Activated CD8-positive, alpha-beta memory T cell treated with anti-CD3 and anti-CD28 coated beads, Interleukin-2, amount 50 U/mL, for 24 hours (primary cell): ENCODE data around the gene NGB.

Experiments
- DNase-seq: peaks from one replicate; pipeline ENCODE4 v3.0.0-alpha.2; 2020; ENCODE audit errors: extremely low read depth

NGB gene

GRCh38 chr14:77264466-77265186 lies 6.4 kb downstream of the NGB start:
- DNase-seq, result no peak

- no peak for DNase-seq
These were observed 10.4 kb downstream of the NGB start for GRCh38 chr14:77260631-77261030.

GRCh38 chr14:77260199-77260598 lies 10.8 kb downstream of the NGB start:
- DNase-seq, result no peak

- DNase-seq, result no peak
These were observed 11.8 kb downstream of the NGB start for GRCh38 chr14:77259025-77259715.

GRCh38 chr14:77258566-77258965 lies 12.4 kb downstream of the NGB start:
- no peak for DNase-seq

GRCh38 chr14:77257700-77258099 lies 13.3 kb downstream of the NGB start:
- no peak for DNase-seq

GRCh38 chr14:77256694-77257093 lies 14.3 kb downstream of the NGB start:
- no peak for DNase-seq

- DNase-seq, result no peak
These were observed 17.4 kb downstream of the NGB start for GRCh38 chr14:77253333-77254190.

- no peak for DNase-seq
These were observed 19.1 kb downstream of the NGB start for GRCh38 chr14:77251870-77252269.

GRCh38 chr14:77250927-77251326 lies 20.1 kb downstream of the NGB start:
- DNase-seq, result no peak

- DNase-seq, result no peak
These were observed 21.7 kb downstream of the NGB start for GRCh38 chr14:77249286-77249685.

- no peak for DNase-seq
These were observed 22.3 kb downstream of the NGB start for GRCh38 chr14:77248666-77249065.

GRCh38 chr14:77246784-77247183 lies 24.2 kb downstream of the NGB start:
- DNase-seq, result no peak

- no peak for DNase-seq
These were observed 25.2 kb downstream of the NGB start for GRCh38 chr14:77245820-77246219.

GRCh38 chr14:77243853-77244252 lies 27.2 kb downstream of the NGB start:
- no peak for DNase-seq

- no peak for DNase-seq
These were observed 28.3 kb downstream of the NGB start for GRCh38 chr14:77242752-77243151.

- no peak for DNase-seq
These were observed 29.1 kb downstream of the NGB start for GRCh38 chr14:77241955-77242354.

GRCh38 chr14:77240336-77240915 lies 30.6 kb downstream of the NGB start:
- no peak for DNase-seq

GRCh38 chr14:77239412-77239811 lies 31.6 kb downstream of the NGB start:
- no peak for DNase-seq

- no peak for DNase-seq
These were observed 32.0 kb downstream of the NGB start for GRCh38 chr14:77238996-77239395.

- no peak for DNase-seq
These were observed 32.6 kb downstream of the NGB start for GRCh38 chr14:77238356-77238755.

- DNase-seq, result no peak
These were observed 34.2 kb downstream of the NGB start for GRCh38 chr14:77236814-77237213.
